NCI-H2081 (cell line): ENCODE results near the gene SEL1L2.

Experiments
- DNase-seq, 2 experiments: peaks; one replicate each; lab custom pipeline; 2025; lab: John Stamatoyannopoulos, UW

The SEL1L2 gene

DNA sequence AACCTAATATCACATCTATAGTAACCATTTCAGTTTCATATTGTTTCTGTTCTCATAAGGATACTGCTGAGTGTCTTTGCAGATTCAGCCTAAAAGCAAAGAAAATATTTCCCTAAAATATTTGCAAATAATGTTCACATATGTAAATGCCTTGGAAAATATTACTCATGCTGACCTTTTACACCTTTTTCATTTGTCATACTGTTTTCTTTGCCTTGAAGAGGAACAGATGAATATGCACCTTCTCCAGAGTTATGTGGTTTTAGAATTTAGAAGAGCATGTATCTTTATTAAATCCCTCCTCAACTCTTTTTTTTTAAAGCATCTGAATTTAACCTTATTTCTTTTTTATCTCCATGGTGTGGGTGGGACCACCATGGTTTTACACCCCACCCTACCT is 173.1 kb downstream of the SEL1L2 start:
- DNase-seq: no peak

DNA sequence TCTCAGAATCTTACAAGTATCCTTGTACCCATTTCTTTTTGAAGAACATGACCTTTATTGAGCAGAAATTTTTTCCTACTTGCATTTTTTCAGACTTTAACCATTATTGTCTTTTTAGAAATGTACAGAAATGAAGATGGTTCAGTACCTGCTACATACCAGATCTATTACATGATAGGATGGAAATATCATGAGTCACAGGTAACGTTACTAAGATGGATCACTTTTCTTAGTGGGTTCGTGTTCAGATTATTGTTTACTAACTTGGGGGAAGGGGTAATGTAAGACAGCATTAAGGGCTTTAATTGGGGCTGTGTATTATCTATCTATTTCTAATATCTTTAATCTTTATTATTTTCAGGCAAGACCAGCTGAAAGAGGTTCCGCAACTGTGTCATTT is 173.7 kb downstream of the SEL1L2 start:
- no peak for DNase-seq

DNA sequence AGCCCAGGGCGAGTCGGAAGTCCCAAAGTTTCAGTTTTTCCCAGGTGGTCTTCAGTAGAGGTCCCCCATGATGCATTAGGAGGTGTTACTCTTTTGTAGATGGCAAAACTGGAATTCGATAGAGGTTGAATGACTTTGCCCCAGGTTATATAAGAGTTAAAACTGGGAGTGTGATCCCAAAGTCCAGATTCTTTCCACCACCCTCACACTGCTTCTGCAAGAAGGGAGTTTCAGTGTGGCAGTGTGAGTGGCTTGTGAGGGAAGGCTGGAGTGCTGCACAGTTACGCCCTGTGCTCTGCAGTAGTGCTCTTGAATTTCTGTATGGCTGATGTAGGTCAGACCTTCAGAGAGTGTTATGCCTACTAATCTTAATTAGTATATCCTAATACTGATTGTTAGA is 175.7 kb downstream of the SEL1L2 start:
- no peak for DNase-seq

DNA sequence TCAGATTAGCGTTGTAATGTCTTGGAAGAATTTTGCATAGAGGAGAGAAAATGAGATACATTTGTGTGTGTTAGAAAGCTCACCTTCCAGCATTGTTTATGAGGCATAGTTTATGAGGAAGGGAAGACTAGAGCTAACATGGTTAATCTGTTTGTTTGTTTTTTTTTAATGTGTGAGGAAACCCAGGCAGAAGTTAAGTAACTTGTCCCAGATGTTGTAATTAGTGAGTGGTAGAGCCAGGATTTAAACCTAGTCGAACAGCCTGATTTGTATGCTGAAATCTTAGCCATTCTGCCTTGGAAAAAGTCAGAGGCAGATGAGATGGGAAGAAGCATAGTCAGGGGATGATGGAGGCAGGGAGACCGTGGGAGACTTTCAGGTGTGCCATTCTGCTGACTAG is 176.5 kb downstream of the SEL1L2 start:
- no peak for DNase-seq

DNA sequence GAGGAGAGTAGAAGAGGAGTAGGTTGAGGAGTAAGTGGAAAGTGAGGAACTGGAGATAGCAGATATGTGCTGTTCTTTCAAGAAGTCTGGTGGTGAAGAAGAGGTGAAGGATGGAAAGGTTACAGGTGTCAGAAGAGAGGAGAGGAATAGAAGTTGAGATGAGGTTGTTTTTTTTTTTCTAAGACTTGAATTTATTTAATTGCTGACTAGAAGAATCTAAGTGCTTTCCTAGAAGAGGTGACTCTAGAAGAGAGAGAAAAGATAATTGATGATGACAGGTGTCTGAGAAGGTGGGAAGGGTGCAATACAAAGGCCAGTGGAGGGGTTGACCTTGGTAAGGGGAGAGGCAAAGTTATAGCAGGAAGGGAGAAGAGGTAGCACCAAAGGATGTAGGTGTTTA is 180.0 kb downstream of the SEL1L2 start:
- no peak for DNase-seq

DNA sequence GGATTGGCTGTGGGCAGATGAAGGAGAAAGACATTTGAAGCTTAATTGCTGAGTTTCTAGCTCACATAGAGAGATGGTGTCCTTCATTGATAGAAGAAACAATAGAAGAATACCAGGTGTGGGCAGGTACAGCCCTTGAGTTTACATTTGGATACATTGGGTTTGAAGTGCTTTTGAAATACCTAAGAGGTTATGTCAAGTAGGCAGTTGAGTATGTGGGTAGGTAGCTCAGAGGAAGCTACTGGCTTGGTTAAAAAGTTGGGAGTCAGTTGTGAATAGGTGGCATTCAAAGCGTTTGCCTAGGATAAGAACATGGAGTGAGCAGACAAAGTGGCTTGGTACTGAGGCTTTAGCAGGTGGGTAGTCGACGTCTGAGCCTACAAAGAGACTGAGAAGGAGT is 180.6 kb downstream of the SEL1L2 start:
- no peak for DNase-seq

DNA sequence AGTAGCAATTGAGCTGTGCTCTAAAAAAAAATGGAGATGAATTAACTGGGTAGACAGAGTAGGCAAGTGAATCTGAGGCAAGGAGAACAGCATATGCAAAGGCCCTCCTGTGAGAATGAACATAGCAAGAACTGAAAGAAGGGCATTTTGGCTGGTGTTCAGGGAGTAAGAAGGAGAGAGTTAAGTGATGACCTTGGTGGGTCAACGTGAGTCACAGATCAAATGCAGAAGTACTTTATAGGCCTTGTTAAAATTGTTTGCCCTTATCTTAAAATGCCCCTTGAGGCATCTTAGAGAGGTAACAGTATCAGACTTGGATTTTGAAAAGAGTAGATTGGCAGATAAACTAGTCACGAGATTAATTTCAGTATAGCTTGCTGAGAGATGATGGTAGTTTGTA is 181.0 kb downstream of the SEL1L2 start:
- DNase-seq: no peak

DNA sequence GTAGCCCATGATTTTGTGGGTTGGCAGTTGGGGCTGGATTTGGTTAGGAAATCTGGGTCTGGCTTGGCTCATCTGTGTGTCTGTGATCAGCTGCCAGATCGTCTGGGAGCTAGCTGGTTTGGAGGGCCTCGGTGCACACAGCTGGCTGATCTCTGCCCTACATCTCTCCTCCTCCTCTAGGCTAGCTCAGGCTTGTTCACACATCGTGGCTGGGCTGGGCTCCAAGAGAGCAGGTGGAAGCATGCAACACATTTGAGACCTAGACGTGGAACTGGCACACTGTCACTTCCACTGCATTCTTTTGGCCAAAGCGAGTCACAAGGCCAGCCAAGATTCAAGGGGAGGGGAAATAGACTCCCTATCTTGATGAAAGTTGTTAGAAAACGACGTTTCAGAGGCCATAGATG is 189.7 kb downstream of the SEL1L2 start:
- peak; percentile 79 to 94 for DNase-seq

DNA sequence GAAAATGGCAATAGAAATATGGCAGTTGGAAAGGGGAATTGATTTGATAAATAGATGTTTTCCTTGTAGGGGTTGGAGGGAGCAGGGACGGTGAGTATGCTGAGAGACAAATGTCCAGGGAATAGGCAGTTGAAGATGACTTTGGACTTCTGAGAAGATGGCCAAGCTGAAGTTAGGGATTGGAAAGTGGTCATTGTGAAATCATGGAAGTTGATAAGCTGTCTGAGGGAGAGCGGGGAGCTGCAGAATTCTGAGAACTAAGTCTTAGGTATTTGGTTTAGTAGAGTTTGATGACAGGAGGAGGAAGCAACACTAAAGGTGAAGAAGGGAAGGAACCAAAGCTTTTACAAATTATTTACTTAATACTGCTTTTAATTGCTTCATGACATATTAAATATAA is 190.4 kb downstream of the SEL1L2 start:
- DNase-seq: no peak
